ENCODE results near the gene ZBTB4.
A peak's percentile ranks its signal among the peaks of the same experiment; 100 is the strongest.
"Not testable (repeated sequence)": the region's sequence is repeated elsewhere in the genome, so short reads cannot be mapped to it uniquely, and the experiment has no call there.

Gene ZBTB4

GRCh38 chr17:7493941-7494340 is 14.5 kb upstream of the ZBTB4 start:
- DNase-seq, result no peak

- DNase-seq, result no peak
These were observed 12.2 kb upstream of the ZBTB4 start for GRCh38 chr17:7491583-7491982.

- no peak for DNase-seq
These were observed 10.7 kb upstream of the ZBTB4 start for GRCh38 chr17:7490144-7490543.

- DNase-seq, result no peak
These were observed 6.8 kb upstream of the ZBTB4 start for GRCh38 chr17:7486181-7486580.

- no peak for DNase-seq
These were observed 5.5 kb upstream of the ZBTB4 start for GRCh38 chr17:7484919-7485377.

GRCh38 chr17:7484067-7484918 is 4.9 kb upstream of the ZBTB4 start, which contains the start of gene POLR2A:
Gene POLR2A (plus strand): TSS chr17:7484366.
- peak; percentile 96 for DNase-seq

- peak; percentile 88 for DNase-seq
These were observed 4.0 kb upstream of the ZBTB4 start for GRCh38 chr17:7483255-7484066.

GRCh38 chr17:7482742-7483088 is 3.3 kb upstream of the ZBTB4 start:
- DNase-seq, result not testable (repeated sequence)

GRCh38 chr17:7481842-7482741 is 2.7 kb upstream of the ZBTB4 start:
- DNase-seq, result not testable (repeated sequence)

GRCh38 chr17:7481275-7481674 is 1.8 kb upstream of the ZBTB4 start, which contains the start of gene SLC35G6:
Gene SLC35G6 (plus strand): TSS chr17:7481446. CDS start chr17:7481517, 71 bp downstream.
- not testable (repeated sequence) for DNase-seq

GRCh38 chr17:7480089-7480384 is 606 bp upstream of the ZBTB4 start:
- DNase-seq, result no peak

GRCh38 chr17:7478276-7479212 is 887 bp downstream of the ZBTB4 start:
- peak; percentile 14 for DNase-seq

- no peak for DNase-seq
These were observed 1.8 kb downstream of the ZBTB4 start for GRCh38 chr17:7477392-7478275.

GRCh38 chr17:7476951-7477350 is 2.5 kb downstream of the ZBTB4 start:
- no peak for DNase-seq

GRCh38 chr17:7476494-7476893 is 2.9 kb downstream of the ZBTB4 start:
- no peak for DNase-seq

- DNase-seq, result no peak
These were observed 3.5 kb downstream of the ZBTB4 start for GRCh38 chr17:7475764-7476422.

- DNase-seq, result not testable (repeated sequence)
These were observed 4.7 kb downstream of the ZBTB4 start for GRCh38 chr17:7474767-7475166.

- DNase-seq, result no peak
These were observed 7.7 kb downstream of the ZBTB4 start for GRCh38 chr17:7471729-7472128.

GRCh38 chr17:7470457-7470973 is 8.9 kb downstream of the ZBTB4 start:
- not testable (repeated sequence) for DNase-seq

GRCh38 chr17:7469843-7470242 is 9.6 kb downstream of the ZBTB4 start:
- DNase-seq, result not testable (repeated sequence)

Measured in RPMI8226 (cell line).